ENCODE results near the gene NEXMIF.

NEXMIF gene

GRCh38 chrX:74684466-74684865 lies 240.8 kb downstream of the NEXMIF start:
- no peak overlapping the region for H3K27ac Mint-ChIP-seq
- no peaks in the 10 kb centered on the region for H3K27me3 Mint-ChIP-seq
- no peaks in the 10 kb centered on the region for H3K9me3 Mint-ChIP-seq
- no peaks in the 10 kb centered on the region for H3K36me3 Mint-ChIP-seq (ENCODE audit: low read depth)
- no peak overlapping the region for H3K4me3 Mint-ChIP-seq
- no peaks in the 10 kb centered on the region for H3K4me1 Mint-ChIP-seq (ENCODE audit: low read depth)

Data from stimulated activated naive CD8-positive, alpha-beta T cell treated with anti-CD3 and anti-CD28 coated beads, Interleukin-15, Interleukin-2, amounts not matched to agents 100 ng/mL and 50 ng/mL, for 24 hours (primary cell).